Islet precursor cell (in vitro differentiated cells): ENCODE results near the gene CTNND2.
"Not testable (repeated sequence)": the region's sequence is repeated elsewhere in the genome, so short reads cannot be mapped to it uniquely, and the experiment has no call there.

Experiments
- DNase-seq: peaks from one replicate; pipeline ENCODE4 v3.0.0-alpha.2; 2018

CTNND2 gene

DNA sequence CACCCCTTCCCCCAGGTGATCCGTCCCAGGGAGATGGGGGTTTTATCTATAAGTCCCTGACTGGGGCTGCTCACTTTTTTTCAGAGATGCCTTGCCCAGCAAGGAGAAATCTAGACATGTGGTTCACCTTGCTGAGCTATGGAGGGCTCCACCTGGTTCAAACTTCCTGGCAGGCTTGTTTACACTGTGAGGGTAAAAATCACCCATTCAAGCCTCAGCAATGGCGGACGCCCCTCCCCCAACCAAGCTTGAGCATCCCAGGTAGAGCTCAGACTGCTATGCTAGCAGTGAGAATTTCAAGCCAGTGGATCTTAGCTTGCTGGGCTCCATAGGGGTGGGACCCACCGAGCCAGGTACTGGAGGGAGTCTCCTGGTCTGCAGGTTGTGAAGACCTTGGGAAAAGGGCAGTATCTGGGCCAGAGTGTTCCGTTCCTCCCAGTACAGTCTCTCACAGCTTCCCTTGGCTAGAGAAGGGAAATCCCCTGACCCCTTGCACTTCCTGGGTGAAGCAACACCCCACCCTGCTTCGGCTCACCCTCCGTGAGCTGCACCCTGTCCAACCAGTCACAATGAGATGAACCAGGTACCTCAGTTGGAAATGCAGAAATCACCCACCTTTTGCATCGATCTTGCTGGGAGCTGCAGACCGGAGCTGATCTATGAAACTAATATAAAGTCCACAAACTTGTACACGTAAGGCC lies 231.7 kb downstream of the CTNND2 start:
- DNase-seq: no peak

DNA sequence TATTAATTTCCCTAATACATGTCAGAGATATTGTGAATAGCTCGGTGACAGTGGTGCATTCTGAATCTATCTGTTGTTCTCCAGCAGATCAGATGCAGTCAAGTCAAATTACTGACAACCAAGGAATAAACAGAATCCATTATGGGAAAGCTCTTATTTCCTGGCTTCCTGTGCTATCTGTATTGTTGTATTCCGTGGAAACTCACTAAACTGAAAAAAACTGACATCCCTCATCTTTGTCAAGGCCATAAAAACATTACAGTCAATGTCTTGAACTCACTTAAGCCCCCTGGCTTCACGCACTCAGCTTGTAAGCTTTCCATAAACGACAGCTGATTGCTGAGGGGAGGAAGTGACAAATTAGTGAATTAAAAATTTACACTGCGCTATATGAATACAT lies 245.9 kb downstream of the CTNND2 start:
- no peak for DNase-seq

DNA sequence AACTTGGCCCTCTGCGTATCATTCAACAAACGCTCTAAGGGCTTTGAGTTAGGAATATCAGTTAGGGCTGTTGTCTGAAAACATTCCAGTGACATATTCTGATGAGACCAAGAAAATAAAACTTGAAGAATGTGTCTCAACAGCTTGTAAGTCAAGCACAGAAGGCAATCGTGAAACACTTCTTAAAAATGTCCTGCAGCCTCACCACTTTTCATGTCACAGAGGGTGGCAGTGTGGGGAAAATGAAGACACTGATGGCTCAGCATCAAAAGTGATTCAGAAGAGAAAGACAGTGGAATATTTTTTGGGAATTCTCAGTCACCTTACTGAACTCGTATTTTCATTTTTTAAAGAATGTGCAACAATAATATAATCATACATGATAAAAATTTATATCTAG lies 247.3 kb downstream of the CTNND2 start:
- DNase-seq: no peak

DNA sequence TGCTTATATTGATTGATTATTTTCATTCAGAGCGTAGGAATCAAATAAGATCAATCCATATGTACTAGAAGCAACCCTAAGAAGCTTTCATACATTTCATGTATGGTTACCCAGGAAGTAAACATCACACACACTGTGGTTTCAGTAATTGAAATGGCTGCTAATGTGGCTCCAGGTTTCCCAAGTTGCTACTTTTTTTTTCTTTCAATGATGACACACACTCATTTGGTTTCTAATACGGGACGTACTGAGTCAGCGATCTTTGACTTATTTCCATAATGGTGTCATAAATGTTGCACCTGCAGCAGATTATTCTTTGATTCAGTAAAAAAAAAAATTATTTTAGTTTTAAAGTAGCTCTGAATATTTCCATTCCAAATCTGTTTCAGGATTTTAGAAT lies 248.6 kb downstream of the CTNND2 start:
- DNase-seq: no peak

DNA sequence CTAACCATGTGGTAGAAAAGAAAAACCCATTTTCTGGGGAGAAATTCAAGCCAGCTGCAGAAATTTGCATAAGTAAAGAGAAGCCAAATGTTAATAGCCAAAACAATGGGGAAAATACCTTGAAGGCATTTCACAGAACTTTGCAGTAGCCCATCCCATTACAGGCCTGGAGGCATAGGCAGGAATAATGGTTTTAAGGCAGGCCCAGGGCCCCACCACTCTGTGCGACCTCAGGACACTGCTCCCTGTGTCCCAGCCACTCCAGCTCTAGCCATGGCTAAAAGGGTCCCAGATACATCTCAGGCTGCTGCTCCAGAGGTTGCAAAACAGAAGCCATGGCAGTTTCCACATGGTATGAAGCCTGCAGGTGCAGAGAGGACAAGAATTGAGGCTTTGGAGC lies 253.3 kb downstream of the CTNND2 start:
- no peak for DNase-seq

DNA sequence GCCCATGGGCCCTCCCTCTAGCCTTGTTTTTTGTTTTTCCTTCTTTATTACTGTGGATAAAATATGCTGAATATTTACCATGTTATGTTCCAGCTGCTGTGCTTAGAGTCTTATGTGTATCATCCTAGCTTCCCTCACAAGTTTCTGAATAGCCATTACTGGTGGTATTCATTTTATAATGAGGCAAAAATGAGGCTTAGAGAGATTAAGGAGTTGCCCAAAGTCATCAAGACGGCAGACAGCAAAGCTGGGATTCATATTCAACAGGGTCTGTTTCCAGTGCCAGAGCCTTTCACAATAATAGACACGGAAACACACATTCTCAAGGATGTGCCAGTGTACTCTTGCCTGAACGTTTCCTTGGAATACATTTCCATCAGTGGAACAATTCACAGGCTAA lies 258.1 kb downstream of the CTNND2 start:
- DNase-seq: no peak

DNA sequence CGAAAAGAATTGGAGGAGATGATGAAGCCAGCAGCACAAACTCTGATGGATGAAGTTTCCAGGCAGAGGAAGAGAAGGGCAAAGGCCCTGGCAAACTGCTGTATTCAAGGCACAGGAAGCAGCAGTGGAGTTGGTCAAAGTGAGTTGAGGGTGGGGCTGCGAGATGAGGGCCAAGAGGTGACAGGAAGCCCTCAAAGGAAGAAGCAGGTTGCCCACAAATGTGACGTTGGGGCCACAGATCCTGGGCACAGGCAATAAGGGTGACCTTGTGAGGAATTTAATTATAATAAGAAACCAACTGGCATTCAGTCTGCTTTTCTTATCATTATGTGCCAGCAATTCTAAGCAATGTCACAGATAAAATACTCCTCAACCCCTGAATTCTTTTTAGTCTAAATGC lies 261.8 kb downstream of the CTNND2 start:
- DNase-seq: no peak

DNA sequence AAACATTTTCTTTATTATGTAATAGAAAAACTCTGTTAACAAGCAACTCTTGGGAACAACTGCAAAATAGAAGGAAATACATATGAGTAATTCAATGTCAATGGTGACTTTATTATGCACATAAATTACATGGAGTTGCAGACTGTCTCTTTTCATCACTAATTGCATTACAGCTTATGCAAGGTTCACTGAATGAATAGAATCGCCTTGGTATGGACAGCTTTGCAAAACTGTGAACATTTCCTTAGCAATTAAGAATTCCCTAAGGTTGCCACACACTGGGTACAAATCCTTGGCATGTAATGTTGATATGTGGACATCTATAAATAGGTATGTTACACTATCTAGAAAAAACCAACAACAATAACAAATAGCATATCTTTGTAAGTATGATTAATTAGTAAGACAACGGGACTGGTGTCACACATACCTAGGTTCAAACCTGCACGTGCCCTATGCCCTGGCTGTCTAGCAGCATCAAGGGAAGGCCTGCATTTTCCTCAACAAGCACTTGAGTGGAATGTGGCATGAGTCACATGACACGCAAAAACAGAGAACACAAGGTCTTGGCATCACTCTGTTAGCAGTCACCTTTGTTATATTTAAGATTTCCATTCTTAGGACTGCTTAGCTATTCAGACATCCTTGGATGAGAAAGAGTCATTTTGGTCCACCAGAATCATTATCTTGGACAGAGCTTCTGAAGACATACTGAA lies 263.9 kb downstream of the CTNND2 start:
- no peak for DNase-seq

DNA sequence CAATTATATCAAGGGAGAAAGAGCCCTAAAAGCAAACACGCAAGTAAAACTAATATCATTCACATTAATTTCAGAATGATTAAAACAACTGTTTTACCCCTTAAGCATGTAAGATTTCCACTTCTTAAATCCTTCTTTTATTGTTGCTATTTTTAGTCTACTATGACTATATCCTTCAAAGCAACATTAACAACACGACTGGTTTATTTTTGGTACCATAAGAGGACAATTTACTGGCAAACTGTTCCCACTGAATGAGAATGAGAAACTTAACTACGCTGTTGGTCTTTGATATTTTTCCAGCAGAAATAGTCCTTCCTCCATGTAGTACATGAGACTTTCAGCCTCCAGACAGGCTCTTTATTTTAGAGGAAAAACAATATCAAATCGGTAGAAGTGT lies 281.5 kb downstream of the CTNND2 start:
- no peak for DNase-seq

DNA sequence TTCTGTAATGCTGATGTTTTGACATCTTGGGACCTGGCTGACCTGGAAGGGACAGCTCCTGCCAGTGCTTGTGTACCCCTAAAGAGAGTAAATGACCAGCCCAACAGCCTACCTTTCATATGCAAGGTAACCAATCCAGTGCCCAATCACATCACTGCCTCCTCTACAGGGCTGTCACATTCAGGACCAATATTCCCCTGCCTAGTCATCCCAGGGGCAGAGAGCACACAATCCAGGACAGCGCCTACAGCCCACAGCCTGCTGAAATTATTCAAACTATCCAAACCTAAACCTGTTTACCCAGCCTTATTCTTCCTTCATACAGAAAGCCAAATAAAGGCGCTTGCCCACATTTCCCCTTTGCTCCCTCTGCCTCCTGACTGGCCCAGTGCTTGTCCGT lies 284.1 kb downstream of the CTNND2 start:
- DNase-seq: no peak

DNA sequence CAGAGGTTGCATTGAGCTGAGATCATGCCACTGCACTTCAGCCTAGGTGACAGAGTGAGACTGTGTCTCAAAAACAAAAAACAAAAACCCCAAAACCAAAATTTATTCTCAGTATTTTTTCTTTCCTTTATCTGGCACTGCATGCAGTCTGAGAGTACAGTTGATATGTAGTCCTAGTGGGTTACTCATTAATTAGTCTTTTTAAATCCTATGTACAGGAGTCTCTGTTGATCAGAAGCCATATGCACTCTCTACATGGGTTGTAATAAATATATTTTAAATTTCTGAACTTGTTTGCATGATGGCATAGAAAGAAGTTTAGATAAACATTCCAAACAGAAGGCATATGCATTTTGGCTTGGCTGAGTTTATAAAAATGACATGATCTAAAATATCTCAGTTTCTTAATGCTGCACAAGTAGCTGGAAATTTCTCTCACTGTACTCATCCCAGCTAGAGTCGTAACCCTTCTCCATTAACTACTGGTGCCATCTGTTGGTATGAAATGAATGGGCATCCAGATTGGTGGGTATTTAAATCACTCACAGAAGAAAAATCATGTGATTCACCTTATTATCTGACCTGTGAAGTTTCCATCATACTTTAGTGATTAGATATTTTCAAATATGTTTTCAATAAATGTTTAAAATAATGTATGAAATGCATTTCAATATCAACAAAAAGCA lies 284.8 kb downstream of the CTNND2 start:
- DNase-seq: no peak

DNA sequence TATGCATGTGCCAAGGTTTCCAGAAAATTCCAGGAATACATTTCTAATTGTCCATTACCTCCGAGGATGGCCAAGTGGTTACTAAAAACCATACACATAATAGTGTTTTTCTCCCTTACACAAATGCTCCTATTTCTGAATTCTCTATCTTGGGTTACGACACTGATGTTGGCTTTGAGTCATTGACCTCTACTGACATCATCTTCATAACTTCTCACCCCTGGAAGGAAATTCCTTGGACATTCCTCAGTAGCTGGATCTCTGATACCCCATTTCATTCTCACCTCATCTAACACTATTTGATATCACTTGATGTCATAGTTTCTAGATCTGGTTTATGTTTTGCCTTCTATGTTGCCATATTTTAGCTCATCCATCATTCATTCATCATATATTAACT lies 287.2 kb downstream of the CTNND2 start:
- DNase-seq: no peak

DNA sequence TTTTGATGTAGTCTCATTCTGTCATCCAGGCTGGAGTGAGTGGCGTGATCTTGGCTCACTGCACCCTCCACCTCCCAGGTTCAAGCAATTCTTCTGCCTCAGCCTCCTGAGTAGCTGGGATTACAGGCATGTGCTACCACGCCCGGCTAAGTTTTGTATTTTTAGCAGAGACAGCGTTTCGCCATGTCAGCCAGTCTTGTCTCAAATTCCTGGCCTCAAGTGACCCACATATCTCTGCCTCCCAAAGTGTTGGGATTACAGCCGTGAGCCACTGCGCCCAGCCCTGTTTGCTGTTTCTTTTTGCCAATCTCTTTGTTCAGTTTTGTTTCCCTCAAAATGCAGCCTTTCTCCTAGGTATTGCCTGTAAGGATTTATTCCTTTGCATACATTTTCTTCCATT lies 287.6 kb downstream of the CTNND2 start:
- not testable (repeated sequence) for DNase-seq

DNA sequence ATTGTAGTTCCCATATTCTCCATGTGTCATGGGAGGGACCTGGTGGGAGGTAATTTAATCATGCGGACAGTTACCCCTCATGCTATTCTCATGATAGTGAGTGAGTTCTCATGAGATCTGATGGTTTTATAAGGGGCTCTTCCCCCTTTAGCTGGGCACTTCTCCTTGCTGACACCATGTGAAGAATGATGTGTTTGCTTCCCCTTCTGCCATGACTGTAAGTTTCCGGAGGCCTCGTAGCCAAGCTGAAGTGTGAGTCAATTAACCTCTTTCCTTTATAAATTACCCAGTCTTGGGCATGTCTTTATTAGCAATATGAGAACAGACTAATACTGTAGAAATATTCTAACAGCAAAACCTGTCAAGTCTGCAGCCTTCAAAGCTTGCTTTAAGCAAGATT lies 293.2 kb downstream of the CTNND2 start:
- DNase-seq: no peak

DNA sequence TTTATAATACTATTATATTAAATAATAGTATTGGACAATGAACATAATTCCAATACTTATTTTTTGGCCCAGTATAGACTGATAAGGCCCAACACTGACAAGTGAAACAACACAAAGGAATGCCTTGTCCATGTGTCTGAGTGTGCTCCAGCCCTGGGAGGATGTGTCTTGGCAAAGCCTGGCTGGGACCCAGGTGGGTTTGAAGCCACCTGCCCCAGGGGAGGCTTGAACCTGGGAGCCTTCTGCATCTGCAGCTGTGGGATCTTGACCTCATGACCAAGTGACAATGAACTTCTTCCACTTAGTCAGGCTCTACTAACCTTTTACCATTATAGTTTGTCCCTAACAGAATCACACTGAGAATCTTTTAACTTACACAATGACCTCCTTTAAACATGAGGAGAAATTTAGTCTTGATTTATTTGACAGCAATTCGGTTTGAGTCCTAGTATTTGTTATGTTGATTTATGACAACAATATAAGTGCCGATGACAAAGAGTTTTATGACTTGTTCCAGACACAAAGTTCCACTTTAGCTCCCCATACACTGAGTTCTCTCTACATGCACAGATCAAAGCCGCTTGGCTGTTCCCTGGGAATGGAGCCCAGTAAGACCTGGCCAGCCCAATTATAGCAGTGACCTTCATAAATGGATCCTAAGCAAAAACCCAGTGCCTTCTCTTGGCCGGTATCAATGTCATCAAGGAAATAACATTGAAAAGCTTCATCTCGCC lies 294.5 kb downstream of the CTNND2 start:
- no peak for DNase-seq

DNA sequence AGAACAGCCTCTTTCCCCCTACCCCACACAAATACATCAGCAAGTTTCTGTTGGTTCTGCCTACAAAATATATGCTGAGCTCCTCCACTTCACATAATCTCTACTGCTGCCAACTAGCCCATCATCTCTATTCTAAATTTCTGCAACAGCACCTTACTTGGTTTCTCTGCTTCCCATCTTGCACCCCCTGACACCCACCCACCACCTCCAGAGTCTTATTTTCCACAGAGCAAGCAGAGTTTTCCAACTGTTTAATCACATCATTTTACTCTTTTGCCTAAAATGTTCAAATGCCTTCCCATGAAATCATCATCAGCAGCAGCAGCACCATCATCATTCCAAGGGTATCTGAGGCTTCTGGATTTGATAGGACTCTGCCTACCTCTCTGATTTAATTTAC lies 295.7 kb downstream of the CTNND2 start:
- DNase-seq: no peak

DNA sequence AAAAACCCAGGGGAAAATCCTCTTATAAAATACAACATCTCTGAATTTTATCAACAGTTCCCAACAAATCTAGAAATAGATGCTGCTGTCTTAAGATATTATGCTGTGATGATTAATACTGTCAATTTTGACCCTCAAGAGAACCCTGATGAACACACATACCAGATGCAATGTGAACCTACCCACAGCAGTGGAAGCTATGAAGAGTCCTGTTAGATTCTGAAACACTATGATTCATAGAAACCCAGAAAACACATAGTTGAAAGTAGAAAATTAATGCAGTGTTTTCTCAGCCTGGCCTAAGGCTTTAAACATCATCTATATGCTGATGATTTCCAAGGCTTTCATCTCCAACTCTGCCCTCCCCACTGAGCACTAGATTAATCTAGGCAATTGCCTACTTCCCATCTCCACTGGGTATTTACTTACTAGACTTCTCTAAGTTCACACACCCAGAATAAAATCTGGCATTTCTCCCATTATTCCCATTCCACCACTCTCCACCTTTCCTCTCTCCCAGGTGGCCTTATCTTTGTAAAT lies 296.2 kb downstream of the CTNND2 start:
- DNase-seq: no peak

DNA sequence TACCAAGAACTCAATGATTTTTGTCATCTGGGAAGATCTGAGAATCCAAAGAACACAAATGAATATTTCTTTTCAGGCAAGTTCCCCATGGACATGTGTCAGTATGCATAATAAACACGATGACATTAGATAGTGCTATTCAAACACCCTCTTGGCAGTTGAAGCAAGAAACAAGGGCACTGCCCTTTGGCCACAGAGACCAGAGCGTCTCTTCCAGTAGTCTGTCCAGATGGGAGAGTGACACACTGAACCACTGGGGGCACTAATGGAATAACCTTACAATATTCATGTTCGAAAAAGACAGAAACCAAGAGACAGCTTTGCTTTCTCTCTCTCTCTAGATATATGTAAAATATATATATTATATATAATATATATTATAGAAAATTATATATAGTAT lies 301.9 kb downstream of the CTNND2 start:
- no peak for DNase-seq

DNA sequence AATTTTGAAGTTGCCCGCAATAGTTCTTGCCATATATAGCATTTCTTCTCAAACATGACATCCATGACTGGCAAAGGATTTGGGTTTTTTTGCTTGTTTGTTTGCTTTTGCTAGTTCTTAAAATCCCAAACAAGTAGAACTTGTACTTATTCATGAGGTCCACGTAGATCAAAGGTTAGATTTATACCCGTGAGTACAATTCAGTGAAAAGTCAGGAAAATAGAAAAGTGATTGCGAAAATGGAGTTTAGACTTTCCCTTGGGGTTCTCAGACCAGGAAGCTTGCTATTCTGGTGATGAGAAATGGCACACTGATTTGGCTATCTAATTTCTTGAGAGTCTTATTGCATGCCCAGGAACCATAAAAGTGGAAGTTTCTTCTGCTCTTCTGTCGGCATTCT lies 304.7 kb downstream of the CTNND2 start:
- DNase-seq: no peak

DNA sequence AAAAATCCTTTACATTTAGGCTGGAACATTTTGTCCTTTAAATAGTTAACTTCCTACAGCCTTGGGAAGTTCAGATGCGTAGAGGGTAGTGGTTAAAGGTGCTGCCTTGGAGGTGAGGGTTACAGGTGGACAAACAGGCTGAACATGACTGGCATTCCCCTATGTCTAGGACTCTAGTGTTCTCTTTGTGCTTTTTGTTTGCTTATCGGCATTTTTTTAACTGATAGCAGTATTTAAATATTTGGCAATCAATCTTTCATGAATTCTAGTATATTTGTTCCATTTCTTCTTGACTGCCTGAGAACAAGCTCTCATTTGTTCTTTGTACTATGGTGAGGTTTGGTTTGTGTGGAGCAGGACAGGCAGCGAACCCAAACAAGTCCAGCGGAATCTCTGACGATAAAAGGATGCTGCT lies 307.6 kb downstream of the CTNND2 start:
- DNase-seq: no peak

DNA sequence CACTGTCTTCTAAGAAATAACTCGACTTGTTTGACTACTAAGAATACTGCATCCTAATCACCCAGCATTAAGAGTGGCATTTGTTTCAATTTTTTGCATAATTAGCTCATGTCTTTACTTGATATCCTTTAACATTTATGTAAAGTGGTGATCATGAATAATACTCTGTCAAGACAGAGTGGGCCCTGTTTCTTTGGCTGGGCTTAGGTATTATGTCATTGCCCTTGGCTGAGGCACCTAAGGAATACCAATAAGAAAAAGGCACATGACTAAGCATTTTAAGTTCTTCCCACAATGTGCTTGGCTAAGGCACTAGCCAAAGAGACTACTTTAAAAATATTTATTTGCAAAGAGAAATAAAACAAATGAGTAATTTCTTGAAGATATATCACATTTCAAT lies 308.1 kb downstream of the CTNND2 start:
- no peak for DNase-seq

DNA sequence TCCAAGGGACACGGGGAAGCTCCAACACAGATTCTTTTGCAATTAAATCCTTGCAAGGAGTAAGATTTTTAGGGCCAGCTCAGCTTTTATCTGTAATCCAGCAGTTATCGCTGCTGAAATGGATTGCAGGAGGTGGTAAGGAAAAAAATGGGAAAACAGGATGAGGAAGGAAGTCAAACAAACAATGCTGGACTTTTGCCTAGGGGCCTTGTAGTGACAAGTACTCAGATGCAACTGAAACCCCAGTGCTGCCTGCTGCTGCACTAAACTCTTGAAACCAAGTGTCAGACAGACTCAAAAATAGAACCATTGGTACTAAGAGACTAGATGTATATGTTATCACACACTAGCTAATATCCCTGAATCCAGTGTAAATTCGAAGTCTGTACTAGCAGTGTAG lies 309.2 kb downstream of the CTNND2 start:
- DNase-seq: no peak

DNA sequence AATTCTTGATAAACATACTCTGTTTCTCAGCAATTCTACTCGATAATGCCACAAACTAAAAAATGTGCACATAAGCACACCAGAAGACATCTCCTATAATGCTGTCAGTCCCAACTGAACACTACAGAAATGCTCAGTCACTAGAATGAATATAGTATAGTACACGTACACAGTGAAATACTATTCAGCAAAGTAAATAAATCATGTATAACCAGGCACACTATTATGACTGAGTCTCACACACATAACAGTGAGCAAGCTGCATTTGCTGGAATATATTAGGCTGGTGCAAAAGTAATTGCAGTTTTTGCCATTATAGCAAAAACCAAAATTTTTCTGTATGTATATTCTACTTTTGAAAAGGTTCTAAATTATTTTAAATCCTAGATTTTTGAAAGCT lies 310.2 kb downstream of the CTNND2 start:
- no peak for DNase-seq
